Activated CD4-positive, CD25-positive, alpha-beta regulatory T cell treated with anti-CD3 and anti-CD28 coated beads, Interleukin-2, amount 50 U/mL, for 16 hours (primary cell): ENCODE data around the gene RFT1.
A peak's percentile ranks its signal among the peaks of the same experiment; 100 is the strongest.

Experiments used
- DNase-seq: peaks from one replicate; pipeline ENCODE4 v3.0.0-alpha.2; 2020; ENCODE audit warnings: low read depth, low spot score

The RFT1 gene

DNA sequence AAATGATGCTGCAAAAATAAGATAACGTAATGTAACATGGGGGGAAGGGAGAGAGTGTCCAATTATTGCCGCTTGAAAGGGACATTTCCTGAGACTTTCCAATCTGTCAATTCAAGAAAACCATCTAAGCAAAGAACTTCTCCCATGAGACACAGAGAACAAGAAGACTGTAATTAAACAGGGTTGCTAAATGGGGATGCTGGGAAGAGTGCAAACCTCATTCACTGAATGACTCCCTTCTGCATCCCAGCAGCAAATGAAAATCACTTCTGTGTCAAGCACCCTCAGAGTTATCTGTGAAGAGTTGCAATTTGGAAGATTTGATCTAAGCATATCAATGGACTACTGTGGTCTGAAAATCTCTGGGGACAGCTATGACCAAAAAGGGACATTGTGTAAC is 3.6 kb downstream of the RFT1 start:
- DNase-seq, result no peak

DNA sequence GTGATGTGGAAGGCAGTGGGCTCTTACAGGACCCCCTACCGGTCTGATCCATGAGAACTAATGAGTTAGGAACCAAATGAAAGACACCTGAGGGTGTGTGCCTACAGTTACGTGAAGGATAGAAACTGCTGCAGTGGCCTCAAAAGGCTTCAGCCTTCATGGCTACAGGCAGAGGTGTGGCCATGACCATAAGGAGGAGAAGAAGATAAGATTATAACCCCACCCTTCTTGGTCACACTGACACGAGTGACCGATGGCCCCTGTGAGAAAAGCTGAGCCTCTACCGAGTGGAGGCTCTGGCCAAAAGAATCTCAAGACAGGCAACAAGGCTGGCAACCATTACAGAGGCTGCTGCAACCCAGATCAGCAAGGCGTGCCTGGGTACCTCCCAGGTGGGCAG is 6.3 kb downstream of the RFT1 start:
- no peak for DNase-seq

DNA sequence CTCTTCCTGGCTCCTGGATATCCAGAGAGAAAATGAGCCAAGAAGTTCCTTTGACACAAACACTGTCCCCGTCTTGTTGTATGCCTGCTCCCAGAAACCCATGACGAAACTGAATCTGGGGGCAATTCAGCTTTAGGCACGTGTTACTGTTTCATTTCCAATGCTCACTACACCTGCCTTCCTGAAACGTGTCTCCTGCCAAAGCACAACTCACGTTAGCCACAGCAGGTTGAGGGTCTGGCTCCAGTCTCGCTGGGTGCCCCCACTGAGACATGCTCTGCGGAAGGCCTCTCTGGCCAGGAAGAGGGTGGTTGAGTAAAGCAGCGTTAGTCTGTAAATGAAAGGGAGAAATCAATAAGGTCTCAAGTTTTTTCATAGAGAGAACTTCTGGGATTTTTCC is 6.7 kb downstream of the RFT1 start:
- DNase-seq, result no peak

DNA sequence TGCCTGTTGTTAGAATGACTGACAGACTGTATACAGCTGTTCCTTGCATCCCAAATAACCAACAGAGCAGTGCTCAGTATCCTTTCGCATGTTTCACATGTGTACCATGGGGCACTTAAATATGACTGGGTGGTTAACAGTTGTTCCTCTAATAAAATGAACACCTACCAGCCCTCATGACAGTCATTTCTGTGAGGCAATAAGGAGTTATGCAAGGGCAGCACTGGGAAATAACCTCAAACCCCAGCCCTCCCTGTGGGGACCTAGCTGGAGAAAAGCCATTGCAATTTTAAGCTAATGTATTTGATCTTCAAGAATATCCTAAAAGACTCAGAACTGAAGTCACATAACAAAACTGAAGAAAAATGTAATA is 7.3 kb downstream of the RFT1 start:
- no peak for DNase-seq

DNA sequence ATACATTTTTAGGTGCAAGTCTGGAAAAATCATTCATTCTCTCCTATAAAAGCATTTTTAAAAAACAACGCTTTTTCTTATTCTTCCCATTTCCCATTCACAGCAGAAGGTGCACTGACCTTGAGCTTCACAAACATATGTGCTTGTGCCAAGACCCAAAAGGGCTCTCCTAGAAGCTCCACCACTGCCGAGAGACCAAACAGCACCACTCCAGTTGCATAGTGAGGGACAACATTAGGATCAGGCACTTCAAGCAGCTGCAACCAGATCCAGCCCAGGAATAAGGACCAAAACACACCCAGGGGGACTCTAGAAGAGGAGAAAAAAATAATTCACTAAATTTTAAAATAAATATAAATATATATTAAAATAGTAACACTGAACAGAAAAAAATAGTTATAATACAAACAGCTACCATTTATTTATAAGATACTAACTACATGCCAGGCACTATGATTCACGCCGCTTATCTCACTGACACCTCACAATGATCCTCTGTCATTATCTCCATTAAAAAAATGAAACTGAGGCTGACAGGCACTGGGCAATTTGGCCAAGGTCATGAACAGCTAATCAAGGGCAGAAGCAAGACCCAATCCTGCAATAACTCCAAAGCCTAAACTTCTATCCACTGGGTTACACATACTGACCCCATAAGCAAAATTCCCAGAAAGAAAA is 7.8 kb downstream of the RFT1 start:
- DNase-seq, result no peak

DNA sequence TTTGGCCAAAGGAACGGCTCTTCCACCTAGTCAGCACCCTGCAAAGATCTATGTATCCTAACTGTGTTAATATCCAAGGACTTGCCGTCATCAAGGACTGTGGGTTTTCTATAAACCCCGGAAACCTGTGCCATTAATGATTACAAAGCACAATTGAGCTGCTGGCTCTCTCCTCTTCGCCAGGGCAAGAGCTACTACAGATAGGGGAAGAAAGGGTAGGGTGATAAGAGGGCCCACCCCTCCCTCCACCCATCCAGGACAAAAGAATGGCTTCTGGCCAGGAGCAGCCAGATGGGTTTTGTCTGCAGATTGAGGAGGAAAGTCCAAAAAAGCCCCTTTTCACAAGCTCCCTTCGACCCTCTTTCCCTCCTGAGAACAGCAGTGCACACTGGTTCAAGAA is 9.9 kb downstream of the RFT1 start:
- DNase-seq, result no peak

DNA sequence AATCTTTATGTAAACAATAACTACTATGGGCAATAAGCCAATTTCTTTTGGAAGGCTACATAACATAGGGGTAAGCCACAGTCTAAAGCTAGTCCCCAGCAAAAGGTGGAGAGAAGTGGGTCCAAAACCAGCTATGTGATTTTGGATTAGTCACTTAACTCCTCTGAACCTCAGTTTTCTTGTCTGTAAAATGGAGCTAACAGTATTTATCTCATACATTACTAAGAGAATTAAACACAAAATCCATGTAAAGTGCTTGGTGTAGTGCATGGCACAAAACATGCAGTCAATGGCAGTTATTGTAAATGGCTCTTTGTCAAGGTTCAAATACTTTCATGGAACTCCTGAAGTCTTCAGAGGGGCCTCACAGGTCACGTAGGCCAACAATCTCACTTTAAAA is 13.3 kb downstream of the RFT1 start:
- no peak for DNase-seq

DNA sequence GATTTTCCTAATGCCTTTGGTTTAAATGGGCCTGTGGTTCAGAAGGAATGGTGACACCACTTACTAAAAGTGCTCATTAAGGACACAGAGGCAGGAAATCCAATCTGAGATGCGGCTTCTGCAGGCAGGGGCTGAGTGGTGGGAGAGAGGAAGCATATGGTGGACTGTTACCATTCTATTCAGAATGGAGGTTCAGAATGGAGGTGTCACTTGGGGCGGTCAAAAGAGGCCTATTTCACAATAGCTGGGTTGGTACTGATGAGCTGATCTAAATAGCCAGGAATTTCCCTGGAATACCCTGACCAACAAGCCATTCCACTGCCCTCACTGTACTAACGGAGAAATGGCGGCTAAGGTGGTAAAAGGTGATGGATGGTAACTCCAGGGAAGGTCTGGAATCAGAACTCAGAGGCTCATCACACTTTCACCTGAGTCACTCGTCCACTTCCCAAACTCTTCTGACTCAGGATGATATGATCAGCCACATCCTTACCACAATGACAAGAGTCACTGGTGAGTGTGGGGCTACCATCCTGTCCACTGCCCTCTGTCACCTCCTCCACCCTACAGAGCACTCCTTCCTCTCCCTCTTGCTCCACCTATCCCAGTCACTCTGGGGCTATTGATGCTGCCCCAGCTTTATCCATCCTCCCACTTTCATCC is 15.7 kb downstream of the RFT1 start:
- no peak for DNase-seq

DNA sequence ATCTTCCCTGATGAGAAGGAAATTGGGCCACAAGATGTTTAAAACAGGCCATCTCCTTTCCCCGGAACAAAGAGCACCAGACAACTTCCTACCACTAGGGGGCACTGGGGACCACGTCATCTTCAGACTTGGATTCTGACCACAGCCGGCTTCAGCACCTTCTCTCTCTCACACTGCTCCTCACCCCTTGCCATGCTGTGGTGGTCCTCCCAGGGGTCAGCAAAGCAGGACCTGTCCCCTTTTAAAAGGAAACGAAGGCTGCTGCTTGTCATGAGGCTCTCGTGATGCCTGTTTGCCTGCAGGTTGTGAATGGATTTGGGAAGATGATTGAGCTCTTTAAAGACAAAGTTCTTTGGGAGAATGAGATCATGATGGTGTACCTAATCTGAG is 16.2 kb downstream of the RFT1 start:
- peak; percentile 64 for DNase-seq

DNA sequence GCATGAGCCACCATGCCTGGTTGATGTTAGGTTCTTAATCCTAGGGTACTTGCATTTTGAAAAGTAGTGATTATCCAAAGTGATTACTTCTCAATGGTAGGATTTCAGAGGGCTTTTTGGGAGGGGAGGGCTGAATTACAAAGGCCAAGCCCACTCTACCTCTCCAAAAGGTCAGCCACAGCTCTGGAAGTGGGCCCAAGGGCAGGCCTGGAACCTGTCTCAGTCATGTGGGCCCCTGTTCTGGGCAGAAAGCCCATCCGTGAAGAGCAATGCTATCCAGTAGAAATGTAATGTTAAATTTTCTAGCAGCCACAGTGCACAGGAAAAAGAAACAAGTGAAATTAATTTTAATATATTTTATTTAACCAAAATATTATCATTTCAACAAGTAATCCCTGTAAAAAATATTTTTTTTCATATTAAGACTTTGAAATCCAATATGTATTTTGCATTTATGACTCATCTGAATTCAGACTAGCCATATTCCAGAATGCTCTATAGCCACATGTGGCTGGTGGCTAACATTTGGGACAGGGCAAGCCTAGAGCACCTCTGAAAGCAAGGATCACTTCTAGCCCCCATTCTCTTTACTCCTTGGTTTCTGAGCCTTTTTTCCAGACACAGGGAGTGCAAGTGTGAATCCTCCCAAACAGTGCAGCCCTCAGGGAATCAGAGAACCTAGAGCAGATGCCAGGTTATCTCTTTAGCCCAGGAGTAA is 16.8 kb downstream of the RFT1 start:
- DNase-seq, result no peak

DNA sequence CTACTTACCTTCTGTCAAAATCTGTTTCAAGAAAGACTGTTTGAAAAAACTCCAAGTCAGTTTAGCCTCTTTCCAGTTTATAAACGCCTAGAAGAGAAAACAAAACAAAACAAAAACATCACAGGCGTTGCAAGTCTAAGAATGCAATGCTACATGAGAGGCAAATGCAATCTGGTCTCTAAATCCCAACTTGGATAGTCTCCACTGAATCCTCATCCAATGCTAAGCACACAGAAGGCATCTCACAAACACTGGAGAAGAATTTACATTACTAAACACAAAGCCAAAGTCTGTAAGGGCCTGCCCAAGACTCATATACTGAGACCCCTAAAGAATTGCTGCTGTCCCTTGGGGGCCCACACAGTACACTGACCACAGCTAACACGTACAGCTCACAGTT is 18.4 kb downstream of the RFT1 start:
- no peak for DNase-seq

DNA sequence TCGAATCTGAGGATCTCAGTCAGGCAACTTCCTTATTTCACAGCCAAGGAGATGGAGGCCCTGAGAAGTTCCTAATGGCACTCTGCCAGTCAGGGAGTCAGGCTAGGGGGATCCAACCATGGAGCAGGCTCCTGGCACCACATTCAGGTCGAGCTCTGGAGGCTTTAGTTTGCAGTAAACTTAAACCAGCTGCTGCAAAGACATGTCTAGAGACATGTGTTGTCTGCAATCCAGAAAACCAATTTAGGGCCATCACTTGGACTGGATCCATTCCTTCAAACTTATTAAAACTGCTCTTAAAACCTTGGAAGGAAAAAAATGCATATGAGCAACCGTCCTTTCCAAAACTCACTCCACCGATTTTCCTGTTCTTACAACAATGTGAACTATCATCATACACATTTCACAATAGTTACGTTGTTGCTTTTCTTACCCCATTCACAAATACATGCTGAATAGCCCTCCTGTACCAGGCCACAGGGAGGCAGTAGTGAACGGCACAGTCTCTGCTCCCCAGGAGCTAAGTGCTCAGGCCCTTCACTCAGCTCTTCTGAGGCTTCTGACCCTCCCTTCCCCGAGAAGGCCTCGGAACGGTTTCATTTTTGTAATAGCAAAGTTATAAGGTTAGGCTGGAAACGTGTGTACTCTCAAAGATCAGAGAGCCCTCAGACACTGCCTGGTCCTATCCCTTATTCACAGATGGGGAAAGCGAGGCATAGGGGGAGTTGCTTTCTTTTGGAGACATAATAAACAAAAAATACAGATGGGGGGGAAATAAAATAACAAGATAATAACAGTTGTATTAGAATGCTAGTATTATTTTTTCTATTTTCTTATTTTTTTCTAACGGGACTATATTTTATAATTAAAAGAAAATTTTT is 20.1 kb downstream of the RFT1 start:
- DNase-seq, result no peak

DNA sequence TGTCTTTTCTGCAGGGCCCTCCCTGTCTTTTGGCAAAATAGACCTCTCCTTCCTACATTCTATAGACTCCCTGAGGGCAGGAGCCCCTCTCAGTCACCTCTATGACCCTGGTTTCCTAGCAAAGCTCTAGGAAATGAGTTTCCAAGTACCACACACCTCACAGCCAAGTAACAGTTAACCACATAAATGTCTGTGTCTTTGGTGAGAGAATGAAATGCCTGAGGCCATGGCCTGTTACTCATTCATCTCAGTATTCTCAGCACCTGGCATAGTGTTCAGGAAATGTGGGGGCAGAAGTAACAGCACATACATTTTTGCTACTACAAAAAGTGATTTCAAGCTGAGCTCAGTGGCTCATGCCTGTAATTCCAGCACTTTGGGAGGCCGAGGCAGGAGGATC is 21.0 kb downstream of the RFT1 start:
- DNase-seq, result no peak

DNA sequence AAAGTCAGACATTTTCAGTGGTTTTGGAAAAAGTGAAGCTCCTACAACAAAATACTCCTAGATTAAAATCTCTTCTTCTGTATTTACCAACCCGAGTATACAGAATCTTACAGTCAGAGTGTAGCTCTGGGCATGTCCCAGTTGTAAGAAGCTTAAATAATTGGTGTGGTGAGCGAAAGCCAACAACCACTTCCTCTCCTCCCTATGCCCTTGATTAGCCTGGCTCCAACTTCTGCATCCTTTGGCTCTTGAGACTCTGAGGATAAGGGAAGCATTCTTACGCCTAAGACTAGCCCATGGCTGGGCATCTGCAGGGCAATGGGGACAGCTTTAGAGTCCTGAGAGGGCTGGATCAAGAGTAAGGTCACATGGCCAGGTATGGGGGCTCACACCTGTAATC is 25.5 kb downstream of the RFT1 start:
- no peak for DNase-seq

DNA sequence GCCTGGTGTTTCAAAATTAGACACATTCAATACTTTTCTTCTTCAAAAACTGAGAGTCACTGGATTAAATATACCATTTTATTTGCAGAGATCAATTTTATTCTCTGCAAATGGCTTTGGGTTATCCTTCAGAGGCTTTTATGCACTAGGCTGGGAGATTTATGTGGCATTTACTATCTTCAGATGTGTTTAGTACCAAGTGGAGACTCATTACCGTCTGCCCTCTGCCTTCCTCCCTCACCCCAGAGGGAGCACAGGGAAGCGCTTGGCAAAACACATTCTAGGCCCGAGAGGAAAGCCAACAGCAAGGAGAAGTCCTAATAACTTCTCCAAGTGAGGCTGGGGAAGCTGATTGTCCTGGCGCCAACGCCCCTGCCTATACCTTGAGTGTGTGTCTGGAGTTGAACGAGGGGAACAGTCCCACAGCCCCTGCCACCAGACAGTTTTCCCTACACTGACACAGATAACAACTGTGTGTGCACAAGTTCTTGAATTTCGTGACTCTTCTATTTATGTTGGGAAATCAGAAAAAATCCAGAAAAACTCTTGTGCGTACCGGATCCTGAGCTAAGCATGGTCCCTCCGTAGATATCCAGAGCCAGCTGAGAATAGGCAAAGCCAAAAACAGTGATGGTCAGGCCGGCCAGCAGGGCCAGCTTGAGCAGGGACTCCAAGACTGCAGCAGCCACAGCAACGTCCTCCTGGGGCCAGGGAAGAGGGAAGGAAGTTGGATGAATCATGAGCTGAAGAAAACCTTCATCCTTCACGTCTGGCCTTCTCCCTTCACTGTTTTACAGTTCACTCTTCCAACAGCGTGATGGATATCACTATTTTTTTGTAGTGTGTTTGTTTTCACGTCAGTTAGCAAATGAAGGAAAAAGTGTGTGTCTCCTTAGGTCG is 26.6 kb downstream of the RFT1 start:
- no peak for DNase-seq

DNA sequence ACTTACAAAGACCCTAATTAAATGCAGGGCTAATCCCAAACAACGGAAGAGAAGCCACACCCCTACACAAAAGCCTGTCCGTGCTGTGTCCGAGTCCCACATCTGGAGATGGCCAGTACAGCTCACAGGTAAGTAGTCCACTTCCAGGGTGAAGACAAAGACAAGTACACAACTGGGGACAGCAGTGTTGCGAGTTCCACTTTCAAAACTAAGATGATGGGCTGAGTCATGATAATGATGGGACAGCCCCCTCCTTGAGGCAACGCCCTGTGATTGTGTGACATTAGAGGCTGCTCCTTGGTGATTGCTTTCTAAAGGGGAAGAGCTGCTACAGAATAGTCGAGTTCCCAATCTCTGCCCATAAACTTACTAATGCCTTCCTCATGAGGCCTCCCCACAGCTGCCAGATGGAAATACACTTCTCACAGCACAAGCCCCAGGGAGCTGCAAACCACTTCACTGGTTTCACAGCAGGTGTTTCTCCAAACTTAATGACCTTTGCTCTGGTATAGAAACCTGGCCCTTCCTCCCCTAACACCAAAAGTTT is 27.6 kb downstream of the RFT1 start:
- no peak for DNase-seq

DNA sequence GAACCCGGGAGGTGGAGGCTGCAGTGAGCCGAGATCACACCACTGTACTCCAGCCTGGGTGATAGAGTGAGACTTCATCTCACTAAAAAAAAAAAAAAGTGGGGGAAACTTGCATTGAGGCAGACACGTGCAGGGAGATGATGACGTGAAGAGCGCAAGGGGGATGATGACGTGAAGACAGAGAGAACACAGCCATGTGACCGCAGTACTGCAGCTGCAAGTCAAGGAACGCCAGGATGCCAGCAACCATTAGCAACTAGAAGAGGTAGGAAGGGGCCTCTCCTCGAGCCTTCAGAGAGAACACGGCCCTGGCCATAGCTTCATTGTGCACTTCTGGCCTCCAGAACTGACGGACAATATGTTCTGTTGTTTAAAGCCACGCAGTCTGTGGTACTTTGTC is 28.3 kb downstream of the RFT1 start:
- no peak for DNase-seq

DNA sequence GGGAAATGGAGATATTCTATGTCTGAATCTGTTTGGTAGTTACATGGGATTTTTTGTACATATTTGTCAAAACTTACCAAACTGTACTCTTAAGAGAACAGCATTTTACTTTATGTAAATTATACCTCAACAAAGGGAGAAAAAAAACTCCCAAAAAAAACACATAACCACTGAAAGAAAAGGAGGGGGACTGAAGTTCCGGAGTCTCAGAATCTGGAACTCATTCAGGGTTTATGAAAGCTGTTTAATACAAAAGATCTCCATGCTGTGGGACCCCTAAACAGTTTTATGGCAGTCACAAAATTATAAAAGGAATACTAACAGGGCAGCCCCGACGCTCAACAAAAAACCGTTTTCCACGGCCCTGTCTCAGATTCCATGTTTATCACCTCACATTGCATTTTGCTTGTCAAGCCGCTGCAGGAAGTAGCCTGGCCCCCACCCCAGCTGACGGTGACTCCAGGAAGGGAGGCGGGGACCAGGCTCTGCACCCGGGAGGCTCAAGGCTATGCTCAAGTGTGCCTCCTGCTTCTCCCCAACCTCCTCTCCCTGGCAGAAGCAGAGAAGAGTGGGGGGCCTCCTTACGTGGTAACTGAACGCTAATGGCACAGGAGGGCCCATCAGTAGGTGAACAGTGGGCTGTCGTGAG is 29.3 kb downstream of the RFT1 start:
- DNase-seq, result no peak

DNA sequence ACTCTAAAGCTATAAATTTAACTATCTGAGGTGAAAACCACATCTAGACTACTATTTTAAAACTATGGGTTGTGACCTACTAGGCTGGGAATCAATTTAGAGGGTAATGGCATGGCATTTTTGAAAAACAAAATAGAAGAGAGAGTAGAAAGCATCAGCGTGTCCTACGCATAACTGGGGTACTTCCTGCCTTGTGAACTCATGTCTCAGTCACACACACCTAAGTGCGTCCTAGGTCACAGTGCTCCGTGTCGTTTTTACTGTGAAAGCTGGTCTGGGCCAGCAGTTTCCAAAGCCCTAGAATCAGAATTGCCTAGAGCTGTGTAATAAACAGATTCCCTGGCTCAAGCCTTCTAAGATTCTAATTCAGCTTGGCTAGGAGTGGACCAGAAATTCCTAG is 32.3 kb downstream of the RFT1 start:
- no peak for DNase-seq

DNA sequence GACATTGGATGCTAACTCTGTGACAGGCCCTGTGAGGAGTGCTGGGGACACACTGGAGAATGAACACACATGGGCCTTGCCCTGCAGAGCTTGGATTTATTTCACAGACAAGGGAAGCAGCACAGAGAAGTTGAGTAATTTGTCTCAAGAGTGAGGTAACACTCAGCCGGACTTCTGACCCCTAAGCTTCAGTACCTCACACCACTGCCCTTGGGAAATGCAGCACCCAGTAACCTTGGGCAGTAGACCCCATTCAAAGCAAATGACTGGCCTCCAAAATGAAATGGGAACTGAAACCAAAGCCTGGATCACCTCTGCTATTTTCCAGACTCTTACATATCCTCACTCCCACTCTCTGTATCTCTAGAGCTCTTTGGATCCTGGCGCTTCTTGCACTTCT is 37.3 kb downstream of the RFT1 start:
- no peak for DNase-seq
